ENCODE data around the gene PHF14.

- TF ChIP-seq CTCF (IDR thresholded peaks at IDR 0.05) (no peak), POLR2A (IDR thresholded peaks at IDR 0.05) (no peak)
These were observed 25.5 kb downstream of the PHF14 start for GRCh38 chr7:10998996-10999757.
